ENCODE data around the gene GJA4. TPM values are rescaled to one million over a fixed set of nuclear protein-coding genes. Genes with fewer than 3 reads are reported as not detected.
"Not testable (repeated sequence)": the region's sequence is repeated elsewhere in the genome, so short reads cannot be mapped to it uniquely, and the experiment has no call there.

GJA4 gene
- total and polyA plus RNA-seq, 2 donors (not counting 1 experiment from before 2014, with no cell fraction given) = not detected

DNA sequence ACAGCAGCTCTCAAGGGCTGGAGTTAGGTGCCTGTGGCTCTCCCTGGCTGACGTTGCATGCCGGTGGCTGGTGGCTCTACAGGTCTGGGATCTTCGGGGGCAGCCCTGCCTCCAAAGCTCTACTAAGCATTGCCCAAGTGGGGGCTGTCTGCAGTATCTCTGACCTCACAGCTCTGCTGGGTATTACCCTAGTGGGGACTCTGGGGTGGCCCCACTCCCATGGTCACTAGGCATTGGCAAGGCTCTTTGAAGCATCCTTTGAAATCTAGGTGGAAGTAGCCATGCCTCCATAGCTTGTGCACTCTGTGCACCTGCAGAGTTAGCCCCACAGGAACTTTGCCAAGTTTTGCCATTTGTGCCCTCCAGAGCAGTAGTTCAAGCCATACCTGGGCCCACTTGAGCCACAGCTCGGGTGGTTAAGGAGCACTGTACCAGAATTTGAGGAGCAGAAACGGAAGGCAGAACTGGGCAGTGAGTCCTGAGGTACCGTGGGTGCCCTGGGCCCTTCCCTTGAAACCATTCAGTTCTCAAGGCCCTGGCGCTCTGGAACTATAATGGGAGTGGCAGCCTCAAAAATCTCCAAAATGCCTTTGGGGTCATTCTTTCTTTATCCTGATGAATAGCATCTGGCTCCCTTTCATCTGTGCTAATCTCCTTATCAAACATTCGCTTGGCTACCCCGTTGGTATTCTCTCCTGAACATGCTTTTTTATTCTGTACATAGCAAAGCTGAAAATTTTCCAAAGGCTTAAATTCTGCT, 15.4 kb downstream of the GJA4 start:
- Histone ChIP-seq H3K4me1 (ENCODE audit: control insufficient read depth in 2 of 2, insufficient read depth in 2 of 2, low read length in 2 of 2) (no peaks in the 10 kb centered on the region), H3K36me3 (replicated peaks in 1 of 2; ENCODE audit: control extremely low read depth in 1 of 2, control insufficient read depth in 1 of 2, extremely low read depth in 1 of 2, insufficient read depth in 2 of 2, low read length in 1 of 2) (no peaks in the 10 kb centered on the region), H3K79me2 (ENCODE audit: control insufficient read depth, insufficient read depth, low read length) (no peaks in the 10 kb centered on the region), H2AFZ (ENCODE audit: insufficient read depth, low read depth, low read length, poor library complexity, severe bottlenecking) (no peak overlapping the region), H3K27ac (ENCODE audit: low read length in 2 of 2) (no peak overlapping the region), H3K9me3 (ENCODE audit: control extremely low read depth in 1 of 3, control insufficient read depth in 2 of 3, insufficient read depth in 1 of 3, low read length in 2 of 3) (peaks cover 0 to 8% (median 3%) of the 10 kb centered on the region in 3 donors), H3K27me3 (replicated peaks in 1 of 4; ENCODE audit: control extremely low read depth in 1 of 4, control insufficient read depth in 3 of 4, insufficient read depth in 4 of 4, low read length in 3 of 4) (peaks cover 0 to 6% (median 0%) of the 10 kb centered on the region in 4 experiments), H3K9ac (ENCODE audit: low read length) (no peak overlapping the region), H4K20me1 (ENCODE audit: control insufficient read depth, insufficient read depth, low read length, poor library complexity, severe bottlenecking) (no peaks in the 10 kb centered on the region), H3K4me2 (replicated peaks; ENCODE audit: low read depth, low read length, poor library complexity, severe bottlenecking) (no peak overlapping the region), H3K4me3 (ENCODE audit: control extremely low read depth in 1 of 5, extremely low read depth in 1 of 5, insufficient read depth in 1 of 5, low read depth in 2 of 5, low read length in 4 of 5) (no peak overlapping the region)
- Mint-ChIP-seq H3K4me3 (no peak overlapping the region), H3K9me3 (ENCODE audit: insufficient read depth) (peaks cover 5% of the 10 kb centered on the region), H3K4me1 (no peaks in the 10 kb centered on the region), H3K27ac (no peak overlapping the region), H3K27me3 (no peaks in the 10 kb centered on the region)
- DNase-seq (no peak), ATAC-seq (ENCODE audit: low read depth) (no peak)
- TF ChIP-seq, protein P1, sequence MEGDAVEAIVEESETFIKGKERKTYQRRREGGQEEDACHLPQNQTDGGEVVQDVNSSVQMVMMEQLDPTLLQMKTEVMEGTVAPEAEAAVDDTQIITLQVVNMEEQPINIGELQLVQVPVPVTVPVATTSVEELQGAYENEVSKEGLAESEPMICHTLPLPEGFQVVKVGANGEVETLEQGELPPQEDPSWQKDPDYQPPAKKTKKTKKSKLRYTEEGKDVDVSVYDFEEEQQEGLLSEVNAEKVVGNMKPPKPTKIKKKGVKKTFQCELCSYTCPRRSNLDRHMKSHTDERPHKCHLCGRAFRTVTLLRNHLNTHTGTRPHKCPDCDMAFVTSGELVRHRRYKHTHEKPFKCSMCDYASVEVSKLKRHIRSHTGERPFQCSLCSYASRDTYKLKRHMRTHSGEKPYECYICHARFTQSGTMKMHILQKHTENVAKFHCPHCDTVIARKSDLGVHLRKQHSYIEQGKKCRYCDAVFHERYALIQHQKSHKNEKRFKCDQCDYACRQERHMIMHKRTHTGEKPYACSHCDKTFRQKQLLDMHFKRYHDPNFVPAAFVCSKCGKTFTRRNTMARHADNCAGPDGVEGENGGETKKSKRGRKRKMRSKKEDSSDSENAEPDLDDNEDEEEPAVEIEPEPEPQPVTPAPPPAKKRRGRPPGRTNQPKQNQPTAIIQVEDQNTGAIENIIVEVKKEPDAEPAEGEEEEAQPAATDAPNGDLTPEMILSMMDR (IDR thresholded peaks at IDR 0.05) = no peak
- no peak for TF ChIP-seq EZH2 (IDR thresholded peaks at IDR 0.05; ENCODE audit: borderline replicate concordance, insufficient read depth, low read depth, low read length, poor library complexity, severe bottlenecking)
- ChIA-PET POLR2A (no interaction called here), CTCF (no interaction called here)
- intact Hi-C loops (cut with micrococcal nuclease) = no loop called here
- WGBS (ENCODE audit: insufficient coverage) = 87% methylated on average over 9 of the region's 9 CpGs

DNA sequence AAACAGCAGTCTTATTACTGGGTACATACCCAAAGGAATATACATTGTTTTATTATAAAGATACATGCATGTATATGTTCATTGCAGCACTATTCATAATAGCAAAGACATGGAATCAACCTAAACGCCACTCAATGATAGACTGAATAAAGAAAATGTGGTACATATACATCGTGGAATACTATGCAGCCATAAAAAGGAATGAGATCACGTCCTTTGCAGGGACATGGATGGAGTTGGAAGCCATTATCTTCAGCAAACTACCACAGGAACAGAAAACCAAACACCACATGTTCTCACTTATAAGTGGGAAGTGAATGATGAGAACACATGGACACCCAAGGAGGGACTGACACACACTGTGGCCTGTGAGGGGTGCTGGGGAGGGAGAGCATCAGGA, 18.0 kb downstream of the GJA4 start:
- H3K27me3 Mint-ChIP-seq; H3K4me1 Mint-ChIP-seq; H2AFZ ChIP-seq (ENCODE audit: insufficient read depth, low read depth, low read length, poor library complexity, severe bottlenecking); H3K9me3 ChIP-seq (ENCODE audit: control extremely low read depth in 1 of 3, control insufficient read depth in 2 of 3, insufficient read depth in 1 of 3, low read length in 2 of 3); H3K4me3 Mint-ChIP-seq; ATAC-seq (ENCODE audit: low read depth); intact Hi-C loops (cut with micrococcal nuclease); CTCF ChIA-PET; H3K27me3 ChIP-seq (replicated peaks in 1 of 4; ENCODE audit: control extremely low read depth in 1 of 4, control insufficient read depth in 3 of 4, insufficient read depth in 4 of 4, low read length in 3 of 4); DNase-seq; POLR2A ChIA-PET; H3K27ac Mint-ChIP-seq; H3K79me2 ChIP-seq (ENCODE audit: control insufficient read depth, insufficient read depth, low read length); H3K4me2 ChIP-seq (replicated peaks; ENCODE audit: low read depth, low read length, poor library complexity, severe bottlenecking); H3K27ac ChIP-seq (ENCODE audit: low read length in 2 of 2); H3K9me3 Mint-ChIP-seq (ENCODE audit: insufficient read depth); H3K4me3 ChIP-seq (ENCODE audit: control extremely low read depth in 1 of 5, extremely low read depth in 1 of 5, insufficient read depth in 1 of 5, low read depth in 2 of 5, low read length in 4 of 5); H4K20me1 ChIP-seq (ENCODE audit: control insufficient read depth, insufficient read depth, low read length, poor library complexity, severe bottlenecking); H3K4me1 ChIP-seq (ENCODE audit: control insufficient read depth in 2 of 2, insufficient read depth in 2 of 2, low read length in 2 of 2); H3K9ac ChIP-seq (ENCODE audit: low read length); H3K36me3 ChIP-seq (replicated peaks in 1 of 2; ENCODE audit: control extremely low read depth in 1 of 2, control insufficient read depth in 1 of 2, extremely low read depth in 1 of 2, insufficient read depth in 2 of 2, low read length in 1 of 2): not testable (repeated sequence)
- WGBS (ENCODE audit: insufficient coverage) = no CpG with 5 or more reads among the region's 3 CpGs

All from B cell (primary cell).